Measurements from ENCODE around the gene OLIG2. TPM values are rescaled to one million over a fixed set of nuclear protein-coding genes. Genes with fewer than 3 reads are reported as not detected.

Gene OLIG2
- total RNA-seq, 1 experiment from 2014 or later: not detected

- H3K4me3 ChIP-seq (replicated peaks in 1 of 2; ENCODE audit: low read depth in 1 of 2, low read length in 2 of 2): no peak overlapping the region
- no peak overlapping the region for H3K4me2 ChIP-seq (ENCODE audit: low read length)
- TF ChIP-seq POLR2AphosphoS5 (IDR thresholded peaks at IDR 0.05; ENCODE audit: low read depth, low read length): no peak
- no peak for TF ChIP-seq EGR1 (IDR thresholded peaks at IDR 0.05; ENCODE audit: low read depth)
- no peak for TF ChIP-seq POLR2A (IDR thresholded peaks at IDR 0.05; ENCODE audit: borderline replicate concordance, extremely low read depth, insufficient read depth, insufficient read length)
- no peak for TF ChIP-seq YY1 (IDR thresholded peaks at IDR 0.05; ENCODE audit: extremely low read depth, insufficient replicate concordance, low read depth, low read length)
- TF ChIP-seq ZFX (IDR thresholded peaks at IDR 0.05): no peak
- no peak for TF ChIP-seq MAX (IDR thresholded peaks at IDR 0.05)
- no peak for TF ChIP-seq SIN3A (IDR thresholded peaks at IDR 0.05; ENCODE audit: low read depth)
- no peak for TF ChIP-seq ZNF274 (IDR thresholded peaks at IDR 0.05; ENCODE audit: low read depth, low read length)
- no peak for TF ChIP-seq ATF3 (IDR thresholded peaks at IDR 0.05)
- no peak for TF ChIP-seq CEBPB (IDR thresholded peaks at IDR 0.05; ENCODE audit: low read depth)
- no peak for TF ChIP-seq JUND (IDR thresholded peaks at IDR 0.05)
- no peak for TF ChIP-seq FOSL1 (IDR thresholded peaks at IDR 0.05; ENCODE audit: low read depth)
- TF ChIP-seq SRF (IDR thresholded peaks at IDR 0.05; ENCODE audit: low read depth): no peak
- no peak for TF ChIP-seq CBX3 (IDR thresholded peaks at IDR 0.05; ENCODE audit: low read depth)
- DNase-seq (ENCODE audit: low read depth, low spot score): no peak
- intact Hi-C loops (cut with micrococcal nuclease): no loop called here
- H3K27ac ChIP-seq (ENCODE audit: low read depth, low read length): no peak overlapping the region
- ChIA-PET RAD21 (ENCODE audit: low non-redundant PET in 1 of 2, low total read pairs in 2 of 2, uncharacterized antibody in 2 of 2, unreplicated experiment in 2 of 2) (no interaction called here), CTCF (no interaction called here), POLR2A (no interaction called here)
- H3K4me1 ChIP-seq (ENCODE audit: control insufficient read depth in 1 of 2, insufficient read depth in 2 of 2, low read length in 2 of 2): no peaks in the 10 kb centered on the region
- no peak for ATAC-seq
- no peaks in the 10 kb centered on the region for H3K9me3 ChIP-seq (ENCODE audit: control insufficient read depth in 1 of 2, insufficient read depth in 1 of 2, low read depth in 1 of 2, low read length in 2 of 2)
- H2AFZ ChIP-seq (ENCODE audit: low read depth, low read length, poor library complexity, severe bottlenecking): no peak overlapping the region
- H3K79me2 ChIP-seq (ENCODE audit: insufficient read depth, low read length): no peaks in the 10 kb centered on the region
- H4K20me1 ChIP-seq (ENCODE audit: insufficient read depth): no peaks in the 10 kb centered on the region
- no peaks in the 10 kb centered on the region for H3K9me2 ChIP-seq (ENCODE audit: insufficient read depth)
- H3K36me3 ChIP-seq (ENCODE audit: control insufficient read depth in 1 of 2, insufficient read depth in 2 of 2, low read length in 2 of 2): no peaks in the 10 kb centered on the region
- peaks cover 38% of the 10 kb centered on the region for H3K27me3 ChIP-seq (ENCODE audit: insufficient read depth, low read length)
- H3K9ac ChIP-seq (ENCODE audit: low read length): no peak overlapping the region
- no TSS peak for BruUV-seq (replicated peaks)
Observed at GRCh38 chr21:33063907-33064622, 38.3 kb downstream of the OLIG2 start.
